Lung (tissue), 12 donors: Measurements from ENCODE around the gene STX8. TPM values are rescaled to one million over a fixed set of nuclear protein-coding genes. Genes with fewer than 3 reads are reported as not detected.

Experiments
- ATAC-seq: fragments of 200-7000 bp; cut with Tn5 transposase; one replicate; pipeline ENCODE4 v1.9.1; 2020; ENCODE audit warnings: moderate number of reproducible peaks; ENCODE audit not compliant: insufficient read depth, low FRiP score
- DNase-seq, 3 donors: peaks; one replicate each; pipeline ENCODE4 v3.0.0-alpha.2; 2013 to 2017
- H3K27ac ChIP-seq, 2 donors: one replicate each; pipeline ENCODE4 v1.5.1; 2013; ENCODE audit warnings: mild to moderate bottlenecking in 2 of 2, moderate library complexity in 2 of 2, control low read depth in 1 of 2, inconsistent platforms in 1 of 2, low read depth in 1 of 2, low read length in 1 of 2
- H3K27me3 ChIP-seq, 3 donors: one replicate each; pipeline ENCODE4 v1.5.1; 2013; ENCODE audit warnings: low read length in 2 of 3; ENCODE audit not compliant: control insufficient read depth in 3 of 3, insufficient read depth in 3 of 3
- H3K36me3 ChIP-seq, 4 donors: one replicate each; pipeline ENCODE4 v1.5.1; 2013; ENCODE audit warnings: low read length in 4 of 4, mild to moderate bottlenecking in 1 of 4, moderate library complexity in 1 of 4; ENCODE audit not compliant: control insufficient read depth in 4 of 4, insufficient read depth in 4 of 4
- H3K4me1 ChIP-seq, 5 donors: one replicate each; pipeline ENCODE4 v1.5.1; 2013; ENCODE audit warnings: low read length in 5 of 5, mild to moderate bottlenecking in 2 of 5, moderate library complexity in 1 of 5; ENCODE audit not compliant: control insufficient read depth in 5 of 5, insufficient read depth in 5 of 5
- H3K4me3 ChIP-seq: one replicate; pipeline ENCODE4 v1.5.1; 2013; ENCODE audit warnings: mild to moderate bottlenecking, control low read depth, moderate library complexity
- H3K9ac ChIP-seq, 2 donors: one replicate each; pipeline ENCODE4 v1.5.1; 2013; ENCODE audit warnings: low read length in 2 of 2, control low read depth in 1 of 2; ENCODE audit not compliant: insufficient read depth in 1 of 2
- H3K9me3 ChIP-seq, 4 donors: one replicate each; pipeline ENCODE4 v1.5.1; 2013; ENCODE audit warnings: low read length in 3 of 4, mild to moderate bottlenecking in 1 of 4, moderate library complexity in 1 of 4; ENCODE audit not compliant: control insufficient read depth in 4 of 4, insufficient read depth in 3 of 4
- CTCF ChIP-seq: IDR thresholded peaks from 2 replicates; pipeline ENCODE4 v1.5.1; 2012; ENCODE audit warnings: mild to moderate bottlenecking; ENCODE audit errors: control extremely low read depth, extremely low read depth
- WGBS, 2 donors: extraction: QIAGEN DNeasy Blood & Tissue Kit; methylation state at CpG; one replicate each; pipeline ENCODE4 v1.1.7; 2013; 5-methylcytosine and 5-hydroxymethylcytosine counted together
- polyA plus RNA-seq, 2 donors: library from polyadenylated mRNA; stranded (reverse); fragments of 200-250 nt; gene quantifications; one replicate each; pipeline ENCODE4 v1.2.1, GENCODE V29; 2013
- total RNA-seq, 2 donors: library from RNA; depleted of rRNA in 1 of 2; stranded (reverse); fragments of >200 nt in 1 of 2; gene quantifications; one replicate each; pipeline ENCODE4 v1.2.1, GENCODE V29; 2014 to 2021
- donor health status: control.
- donor health status: control.
- donor health status: Bipolar disorder and iron deficiency.
- donor health status: healthy.
- donor health status: DM: yes; HTN: yes; CAD: no.

The STX8 gene
- total and polyA plus RNA-seq, 4 donors: 36.5 to 81.1 (median 63.2) TPM

DNA sequence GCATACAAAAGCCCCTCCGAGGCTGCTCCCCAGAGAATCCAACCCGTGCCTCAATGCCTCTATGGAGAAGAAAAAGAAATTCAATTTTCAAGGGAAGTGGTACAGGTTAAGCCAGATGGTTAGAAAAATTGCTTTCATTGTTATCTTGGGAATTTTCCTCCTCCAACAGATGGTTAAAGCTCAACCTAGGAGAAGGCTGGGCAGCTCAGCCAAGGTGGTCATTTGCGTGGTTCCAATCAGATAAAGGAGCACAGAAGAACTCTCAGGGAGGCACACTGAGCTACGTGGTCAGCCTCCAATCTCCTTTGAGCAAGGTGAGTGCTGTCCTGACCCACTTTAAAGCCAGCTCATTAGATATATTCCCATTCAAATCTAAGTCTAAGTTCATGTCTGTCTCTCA, 106.7 kb downstream of the STX8 start:
- no peak for ATAC-seq
- peaks cover 0 to 2% (median 0%) of the 10 kb centered on the region in 5 donors for H3K4me1 ChIP-seq
- no peaks in the 10 kb centered on the region for H3K36me3 ChIP-seq
- H3K4me3 ChIP-seq: no peak overlapping the region
- H3K9ac ChIP-seq: no peak overlapping the region
- H3K27ac ChIP-seq: no peak overlapping the region
- no peak for TF ChIP-seq CTCF
- no peak for DNase-seq
- no peaks in the 10 kb centered on the region for H3K27me3 ChIP-seq
- H3K9me3 ChIP-seq: no peaks in the 10 kb centered on the region
- WGBS, 2 donors: 93 to 94% methylated on average over 4 of the region's 4 CpGs

GRCh38 chr17:9468532-9468931, 107.1 kb downstream of the STX8 start:
- WGBS, 2 donors: 79 to 89% methylated on average over 10 of the region's 10 CpGs
- Histone ChIP-seq H3K4me3 (no peak overlapping the region), H3K9ac (no peak overlapping the region), H3K36me3 (no peaks in the 10 kb centered on the region), H3K4me1 (peaks cover 0 to 2% (median 0%) of the 10 kb centered on the region in 5 donors), H3K9me3 (no peaks in the 10 kb centered on the region), H3K27me3 (no peaks in the 10 kb centered on the region), H3K27ac (no peak overlapping the region)
- no peak for DNase-seq
- TF ChIP-seq CTCF: no peak
- no peak for ATAC-seq

DNA sequence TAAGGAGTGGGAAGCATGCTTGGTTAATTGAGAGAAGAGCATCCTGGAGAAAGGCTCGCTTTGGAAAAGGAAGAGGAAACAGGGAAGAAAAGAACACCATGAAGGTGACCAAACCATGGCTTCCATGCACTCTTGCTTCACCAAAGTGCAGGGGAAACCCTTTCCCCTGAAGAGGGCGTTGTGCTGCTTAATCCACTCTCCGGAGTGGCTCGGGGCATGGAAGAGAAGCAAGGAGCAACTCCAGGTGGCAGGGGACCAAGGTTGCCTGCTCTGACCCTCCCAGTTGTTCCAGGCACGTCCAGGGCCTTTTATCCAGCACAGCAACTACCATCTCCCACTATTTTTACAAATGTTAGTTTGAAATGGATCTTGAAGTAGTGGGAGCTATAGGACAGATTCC, 108.1 kb downstream of the STX8 start:
- Histone ChIP-seq H3K4me1 (peaks cover 0 to 2% (median 0%) of the 10 kb centered on the region in 5 donors), H3K9ac (no peak overlapping the region), H3K36me3 (no peaks in the 10 kb centered on the region), H3K27ac (no peak overlapping the region), H3K4me3 (no peak overlapping the region), H3K27me3 (no peaks in the 10 kb centered on the region), H3K9me3 (no peaks in the 10 kb centered on the region)
- TF ChIP-seq CTCF: no peak
- DNase-seq (no peak), ATAC-seq (no peak)
- 83 to 84% methylated on average over 5 of the region's 5 CpGs for WGBS, 2 donors
